Stimulated activated effector memory CD8-positive, alpha-beta T cell treated with anti-CD3 and anti-CD28 coated beads, Interleukin-12 subunit alpha, Interleukin-12 subunit beta, amount 100 ng/mL, for 72 hours (primary cell): Measurements from ENCODE around the gene GNA12.
"Not testable (repeated sequence)": the region's sequence is repeated elsewhere in the genome, so short reads cannot be mapped to it uniquely, and the experiment has no call there.

Experiments
- ATAC-seq: fragments of 150-1000 bp; cut with Tn5 transposase; 2 replicates; pipeline ENCODE4 v1.10.0; 2021
- DNase-seq, 2 donors: peaks; one replicate each; pipeline ENCODE4 v3.0.0; 2021 to 2022; ENCODE audit warnings: low spot score in 2 of 2
- H3K27ac Mint-ChIP-seq: one replicate; pipeline ENCODE4 v1.8.0; 2022; ENCODE audit warnings: mild to moderate bottlenecking, mixed read lengths
- H3K36me3 Mint-ChIP-seq: one replicate; pipeline ENCODE4 v1.8.0; 2022; ENCODE audit warnings: mild to moderate bottlenecking, mixed read lengths
- H3K4me1 Mint-ChIP-seq: one replicate; pipeline ENCODE4 v1.8.0; 2022; ENCODE audit warnings: mixed read lengths
- H3K4me3 Mint-ChIP-seq: one replicate; pipeline ENCODE4 v1.8.0; 2022; ENCODE audit warnings: mild to moderate bottlenecking, mixed read lengths
- H3K9me3 Mint-ChIP-seq: one replicate; pipeline ENCODE4 v1.8.0; 2022; ENCODE audit warnings: mixed read lengths

Gene GNA12

DNA sequence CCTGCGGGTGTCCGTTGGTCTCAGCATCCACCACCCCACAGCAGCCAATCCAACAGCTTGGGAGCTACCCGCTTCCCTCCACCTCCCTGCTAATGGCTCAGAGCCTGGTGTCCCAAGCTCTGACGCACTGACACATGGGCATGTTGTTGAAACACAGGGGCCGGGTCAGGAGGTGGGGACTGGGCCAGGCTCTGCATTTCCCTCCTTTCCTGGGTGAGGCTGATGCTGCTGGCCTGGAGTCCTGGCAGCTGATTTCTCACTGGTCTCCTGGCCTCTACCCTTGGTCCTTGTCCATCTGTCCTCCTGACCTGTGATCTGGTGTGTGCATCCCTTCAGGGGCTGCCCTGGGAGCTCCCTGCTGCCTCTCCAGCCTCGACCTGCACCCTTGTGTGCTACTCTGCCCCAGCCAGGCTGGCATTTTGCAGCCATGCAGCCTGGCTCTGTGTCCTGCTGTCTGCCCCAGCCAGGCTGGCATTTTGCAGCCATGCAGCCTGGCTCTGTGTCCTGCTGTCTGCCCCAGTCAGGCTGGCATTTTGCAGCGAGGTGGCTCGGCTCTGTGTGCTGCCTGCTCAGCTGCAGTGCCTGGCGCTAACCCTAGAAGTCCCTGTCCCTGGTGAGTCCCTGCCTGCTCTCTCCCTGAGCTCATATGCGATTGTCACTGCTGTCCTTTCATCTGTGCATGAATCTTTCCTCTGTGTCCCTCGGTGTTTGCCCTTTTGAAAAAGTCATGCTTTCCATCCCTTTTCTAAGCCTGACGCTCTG, 142.1 kb downstream of the GNA12 start:
- Mint-ChIP-seq H3K27ac (no peak overlapping the region), H3K9me3 (no peaks in the 10 kb centered on the region), H3K4me1 (peaks cover 32% of the 10 kb centered on the region), H3K36me3 (peaks cover 12% of the 10 kb centered on the region), H3K4me3 (no peak overlapping the region)
- ATAC-seq (no peak), DNase-seq (no peak)

DNA sequence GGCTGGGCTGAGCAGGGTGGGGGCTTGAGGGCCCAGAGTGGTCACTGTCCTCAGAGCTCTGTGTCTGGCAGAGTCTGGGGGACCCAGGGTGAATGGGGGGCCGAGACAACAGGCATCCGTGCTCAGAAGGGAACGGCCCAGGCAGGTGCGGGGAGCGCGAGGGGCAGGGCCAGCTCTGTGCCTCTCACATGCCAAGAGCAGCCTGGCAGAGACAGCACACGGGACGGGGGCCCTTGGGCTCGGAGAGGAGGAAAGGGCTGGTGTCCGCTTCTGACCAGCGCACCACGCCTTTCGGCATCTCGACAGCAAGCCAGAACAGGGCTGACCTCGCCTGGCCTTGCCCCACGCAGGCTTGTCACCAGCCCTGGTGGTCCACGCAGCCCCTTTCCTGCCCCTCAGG, 142.7 kb downstream of the GNA12 start:
- ATAC-seq (no peak), DNase-seq (no peak)
- Mint-ChIP-seq H3K4me3 (no peak overlapping the region), H3K4me1 (peaks cover 32% of the 10 kb centered on the region), H3K9me3 (no peaks in the 10 kb centered on the region), H3K36me3 (peaks cover 12% of the 10 kb centered on the region), H3K27ac (no peak overlapping the region)

DNA sequence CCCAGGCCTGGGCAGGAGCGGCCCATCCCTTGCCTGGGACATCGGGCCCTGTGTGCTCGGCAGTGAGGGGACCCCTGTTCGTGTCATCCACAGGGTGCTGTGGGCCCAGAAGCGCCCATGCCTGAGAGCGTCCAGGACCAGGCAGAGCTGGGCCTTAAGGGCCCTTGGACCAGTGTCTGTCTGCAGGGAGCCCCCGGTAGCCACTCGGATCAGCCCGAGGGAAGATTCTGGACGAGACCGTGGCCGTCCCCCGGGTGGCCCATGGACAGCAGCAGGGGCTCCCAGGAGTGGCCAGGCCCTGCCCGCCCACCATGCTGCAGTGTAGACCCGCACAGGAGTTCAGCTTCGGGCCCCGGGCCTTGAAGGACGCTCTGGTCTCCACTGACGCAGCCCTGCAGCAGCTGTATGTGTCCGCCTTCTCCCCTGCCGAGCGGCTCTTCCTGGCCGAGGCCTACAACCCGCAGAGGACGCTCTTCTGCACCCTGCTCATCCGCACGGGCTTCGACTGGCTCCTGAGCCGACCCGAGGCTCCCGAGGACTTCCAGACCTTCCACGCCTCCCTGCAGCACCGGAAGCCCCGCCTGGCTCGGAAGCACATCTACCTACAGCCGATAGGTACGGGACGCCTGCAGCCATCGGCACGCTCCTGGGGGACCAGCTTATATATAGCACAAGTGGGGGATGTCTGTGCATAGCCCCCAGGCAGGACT, 143.8 kb downstream of the GNA12 start:
- Mint-ChIP-seq H3K27ac (no peak overlapping the region), H3K4me1 (peaks cover 32% of the 10 kb centered on the region), H3K4me3 (peak overlapping the region; percentile 61), H3K9me3 (no peaks in the 10 kb centered on the region), H3K36me3 (peaks cover 12% of the 10 kb centered on the region)
- DNase-seq: no peak
- no peak for ATAC-seq

DNA sequence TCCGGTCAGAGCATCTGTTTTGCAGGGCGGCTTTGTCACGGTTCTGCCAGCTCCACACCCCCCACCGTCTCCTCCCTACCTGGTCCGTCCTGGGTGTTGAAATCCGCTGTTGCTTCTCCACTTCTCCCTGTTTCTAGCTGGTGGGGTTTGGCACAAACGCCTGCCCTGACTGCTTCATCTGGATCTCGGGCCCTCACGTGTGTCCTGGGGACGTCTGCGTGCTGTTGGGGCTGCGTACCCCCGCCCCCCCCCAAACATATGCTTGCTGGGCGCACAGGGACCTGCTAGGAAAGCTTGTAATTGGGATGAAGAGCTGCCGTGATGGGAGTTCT, 144.9 kb downstream of the GNA12 start:
- peak overlapping the region; percentile 44 for H3K27ac Mint-ChIP-seq
- peaks cover 12% of the 10 kb centered on the region for H3K36me3 Mint-ChIP-seq

DNA sequence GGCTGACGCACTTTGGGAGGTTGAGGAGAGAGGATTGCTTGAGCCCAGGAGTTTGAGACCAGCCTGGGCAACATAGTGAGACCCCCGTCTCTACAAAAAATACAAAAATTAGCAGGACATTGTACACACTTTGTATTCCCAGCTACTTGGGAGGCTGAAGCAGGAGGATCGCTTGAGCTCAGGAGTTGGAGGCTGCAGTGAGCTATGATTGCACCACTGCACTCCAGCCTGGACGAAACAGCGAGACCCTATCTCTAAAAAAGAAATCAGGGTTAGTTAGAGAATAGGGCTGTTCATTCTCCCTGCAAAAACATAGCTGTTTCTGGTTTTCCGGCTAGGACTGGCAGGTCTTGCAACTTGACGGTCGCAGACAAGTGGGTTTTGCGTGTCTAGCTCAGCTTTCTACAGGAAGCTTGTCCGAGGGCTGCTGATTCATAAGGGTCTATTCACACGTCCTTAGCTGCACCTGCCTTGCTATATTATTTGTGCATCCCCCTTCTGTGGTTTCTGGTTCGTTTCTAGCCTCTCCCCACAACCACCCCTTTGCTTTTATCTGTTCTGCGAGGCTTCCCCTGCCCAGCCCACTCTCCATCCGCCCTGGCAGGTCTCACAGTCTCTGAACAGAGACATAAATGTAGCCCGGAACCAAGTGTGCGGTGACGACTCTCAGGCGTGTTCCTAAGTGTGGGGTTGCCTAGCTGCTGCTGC, 145.4 kb downstream of the GNA12 start:
- Mint-ChIP-seq H3K27ac (no peak overlapping the region), H3K4me3 (peak overlapping the region; percentile 61), H3K9me3 (no peaks in the 10 kb centered on the region), H3K36me3 (peaks cover 12% of the 10 kb centered on the region), H3K4me1 (peaks cover 32% of the 10 kb centered on the region)
- DNase-seq: peak in 1 of 2 donors; percentile 82
- peak; percentile 93 for ATAC-seq

More for the DNA sequence above, 144.9 kb downstream of the GNA12 start:
- ATAC-seq (no peak), DNase-seq (no peak)
- Mint-ChIP-seq H3K9me3 (no peaks in the 10 kb centered on the region), H3K4me3 (peak overlapping the region; percentile 61), H3K4me1 (peaks cover 32% of the 10 kb centered on the region)

DNA sequence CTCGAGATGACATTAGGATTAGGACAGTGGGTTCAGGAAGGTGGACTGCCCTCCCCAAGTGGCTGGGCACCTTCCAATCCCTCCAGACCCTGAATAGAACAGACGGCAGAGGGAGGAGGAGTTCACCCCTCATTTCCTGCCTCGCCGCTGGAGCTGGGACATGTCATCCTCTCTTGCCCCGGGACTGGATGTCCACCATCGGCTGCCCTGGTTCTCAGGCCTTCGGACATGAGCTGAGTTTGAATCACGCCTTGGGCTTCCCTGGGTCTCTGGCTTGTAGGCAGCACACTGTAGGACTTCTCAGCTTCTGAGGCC, 150.0 kb downstream of the GNA12 start:
- not testable (repeated sequence) for ATAC-seq, H3K27ac Mint-ChIP-seq, H3K9me3 Mint-ChIP-seq, DNase-seq, H3K4me3 Mint-ChIP-seq
- Mint-ChIP-seq H3K4me1 (peaks cover 29% of the 10 kb centered on the region), H3K36me3 (peaks cover 11% of the 10 kb centered on the region)

DNA sequence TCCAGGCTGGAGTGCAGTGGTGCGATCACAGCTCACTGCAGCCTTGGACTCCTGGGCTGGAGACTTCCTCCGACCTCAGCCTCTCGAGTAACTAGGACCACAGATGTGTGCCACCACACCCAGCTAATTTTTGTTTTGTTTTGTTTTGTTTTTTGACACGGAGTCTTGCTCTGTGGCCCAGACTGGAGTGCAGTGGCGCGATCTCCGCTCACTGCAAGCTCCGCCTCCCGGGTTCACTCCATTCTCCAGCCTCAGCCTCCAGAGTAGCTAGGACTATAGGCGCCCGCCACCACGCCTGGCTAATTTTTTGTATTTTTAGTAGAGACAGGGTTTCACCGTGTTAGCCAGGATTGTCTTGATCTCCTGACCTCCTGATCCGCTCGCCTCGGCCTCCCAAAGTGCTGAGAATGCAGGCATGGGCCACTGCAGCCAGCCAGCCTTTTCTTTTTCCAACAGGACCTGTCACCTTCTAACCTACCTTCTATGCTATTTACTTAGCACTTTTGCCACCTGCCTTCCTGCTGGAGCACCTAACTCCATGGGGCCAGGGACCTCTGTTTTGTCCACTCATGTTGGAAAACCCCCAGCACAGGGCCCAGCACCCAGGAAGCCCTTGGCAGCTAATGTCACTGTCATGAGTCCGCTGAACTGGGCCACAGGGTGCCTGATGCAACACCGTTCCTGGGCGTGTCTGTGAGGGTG, 150.5 kb downstream of the GNA12 start:
- H3K36me3 Mint-ChIP-seq, H3K27ac Mint-ChIP-seq, H3K9me3 Mint-ChIP-seq, ATAC-seq, H3K4me3 Mint-ChIP-seq, DNase-seq: not testable (repeated sequence)
- H3K4me1 Mint-ChIP-seq: peaks cover 29% of the 10 kb centered on the region

DNA sequence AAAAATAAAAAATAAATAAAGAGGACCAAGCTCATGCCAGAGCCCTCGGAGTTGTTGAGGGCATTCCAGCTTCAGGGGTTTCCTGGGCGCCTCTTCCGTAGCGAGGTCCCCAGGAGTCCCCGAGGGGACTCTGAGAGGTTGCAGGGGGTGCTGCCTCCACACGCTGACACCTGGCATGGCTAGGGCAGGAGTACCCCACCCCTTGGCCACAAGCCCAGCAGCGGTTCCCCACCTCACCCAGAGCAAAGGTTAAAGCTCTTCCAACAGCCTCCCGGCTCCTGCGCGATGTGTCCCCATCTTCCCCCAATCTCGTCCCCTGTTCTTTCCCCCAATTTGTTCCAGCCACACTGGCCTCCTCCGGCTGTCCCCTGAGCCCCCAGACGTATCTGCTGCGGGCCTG, 151.6 kb downstream of the GNA12 start:
- H3K9me3 Mint-ChIP-seq: no peaks in the 10 kb centered on the region
- peaks cover 6% of the 10 kb centered on the region for H3K36me3 Mint-ChIP-seq
- ATAC-seq: no peak
- H3K4me3 Mint-ChIP-seq: no peak overlapping the region
- no peak for DNase-seq
- no peak overlapping the region for H3K27ac Mint-ChIP-seq
- H3K4me1 Mint-ChIP-seq: peaks cover 26% of the 10 kb centered on the region

DNA sequence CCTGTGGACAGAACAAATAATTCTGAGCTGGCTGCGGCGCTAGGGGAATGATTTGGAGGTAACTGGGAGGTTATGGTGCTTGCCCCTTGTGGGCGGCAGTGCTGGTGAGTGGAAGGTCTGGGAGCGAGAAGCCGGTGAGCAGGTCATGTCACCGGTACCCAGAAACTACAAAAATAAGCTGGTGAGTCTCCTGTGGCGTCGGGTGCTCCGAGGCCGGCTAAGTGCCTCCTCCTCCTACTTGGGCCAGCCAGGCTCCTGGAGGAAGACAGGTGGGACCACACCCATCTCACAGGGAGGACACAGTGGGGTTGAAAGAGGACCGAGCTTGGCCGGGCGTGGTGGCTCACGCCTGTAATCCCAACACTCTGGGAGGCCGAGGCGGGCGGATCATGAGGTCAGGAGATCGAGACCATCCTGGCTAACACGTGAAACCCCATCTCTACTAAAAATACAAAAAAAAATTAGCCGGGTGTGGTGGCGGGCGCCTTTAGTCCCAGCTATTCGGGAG, 152.1 kb downstream of the GNA12 start:
- peak overlapping the region; percentile 10 for H3K27ac Mint-ChIP-seq
- not testable (repeated sequence) for DNase-seq, H3K36me3 Mint-ChIP-seq, H3K9me3 Mint-ChIP-seq, ATAC-seq, H3K4me3 Mint-ChIP-seq
- H3K4me1 Mint-ChIP-seq: peaks cover 26% of the 10 kb centered on the region

DNA sequence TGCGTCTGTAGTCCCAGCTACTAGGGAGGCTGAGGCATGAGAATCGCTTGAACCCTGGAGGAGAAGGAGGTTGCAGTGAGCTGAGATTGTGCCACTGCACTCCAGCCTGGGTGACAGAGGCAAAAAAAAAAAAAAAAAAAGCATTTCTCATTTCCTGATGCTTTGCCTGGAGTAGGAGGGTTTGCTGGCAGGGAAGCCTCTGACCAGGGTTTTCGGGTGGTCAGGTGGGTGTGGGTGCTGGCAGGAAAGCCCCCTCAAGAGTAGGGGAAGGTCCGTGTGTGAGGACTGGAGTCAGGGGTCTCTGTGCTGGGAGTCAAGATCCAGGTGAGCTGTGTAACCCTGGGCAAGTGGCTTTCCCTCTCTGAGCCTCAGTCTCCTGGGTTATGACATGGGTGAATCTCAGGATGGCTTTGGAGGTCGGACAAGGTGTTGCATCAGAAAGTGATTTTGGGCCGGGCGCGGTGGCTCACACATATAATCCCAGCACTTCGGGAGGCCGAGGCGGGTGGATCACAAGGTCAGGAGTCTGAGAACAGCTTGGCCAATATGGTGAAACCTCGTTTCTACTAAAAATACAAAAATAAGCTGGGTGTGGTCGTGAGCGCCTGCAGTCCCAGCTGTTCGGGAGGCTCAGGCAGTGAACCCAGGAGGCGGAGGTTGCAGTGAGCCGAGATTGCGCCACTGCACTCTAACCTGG, 152.9 kb downstream of the GNA12 start:
- Mint-ChIP-seq H3K4me1 (peaks cover 26% of the 10 kb centered on the region), H3K4me3 (no peak overlapping the region), H3K9me3 (no peaks in the 10 kb centered on the region), H3K27ac (peak overlapping the region; percentile 10), H3K36me3 (peaks cover 9% of the 10 kb centered on the region)
- ATAC-seq (no peak), DNase-seq (no peak)

DNA sequence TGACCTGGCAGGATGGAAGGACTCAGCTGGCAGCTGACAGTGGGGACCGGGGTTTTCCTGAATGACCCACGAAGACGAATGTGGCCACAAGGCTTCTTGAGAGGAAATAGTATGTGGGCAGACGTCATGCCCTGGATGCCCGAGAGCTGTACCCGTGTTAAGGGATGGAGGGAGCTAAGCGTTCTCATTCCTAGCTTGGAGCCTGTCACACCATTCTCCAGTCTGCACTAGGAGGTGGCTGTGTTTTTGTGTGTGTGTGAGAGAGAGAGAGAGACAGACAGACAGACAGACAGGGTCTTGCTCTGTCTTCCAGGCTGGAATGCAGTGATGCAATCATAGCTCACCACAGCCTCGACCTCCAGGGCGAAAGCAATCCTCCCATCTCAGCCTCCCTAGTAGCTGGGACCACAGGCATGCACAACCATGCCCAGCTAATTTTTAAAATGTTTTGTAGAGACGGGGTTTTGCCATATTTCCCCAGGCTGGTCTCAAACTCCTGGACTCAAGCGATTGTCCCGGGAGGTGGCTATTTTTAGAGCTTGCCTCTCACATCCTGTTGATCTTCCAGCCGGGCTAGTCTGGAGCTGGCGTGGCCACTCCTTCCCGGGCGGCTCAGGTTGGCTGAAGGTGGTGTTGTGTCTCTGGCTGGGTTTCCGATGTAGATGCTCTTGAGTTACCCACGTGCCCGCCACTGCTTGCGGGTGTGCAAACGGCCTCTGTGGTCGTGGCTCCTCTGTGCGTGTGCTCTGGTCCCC, 154.0 kb downstream of the GNA12 start:
- Mint-ChIP-seq H3K36me3 (peaks cover 10% of the 10 kb centered on the region), H3K9me3 (no peaks in the 10 kb centered on the region), H3K4me1 (peaks cover 26% of the 10 kb centered on the region), H3K4me3 (no peak overlapping the region), H3K27ac (no peak overlapping the region)
- no peak for DNase-seq
- ATAC-seq: peak; percentile 32

DNA sequence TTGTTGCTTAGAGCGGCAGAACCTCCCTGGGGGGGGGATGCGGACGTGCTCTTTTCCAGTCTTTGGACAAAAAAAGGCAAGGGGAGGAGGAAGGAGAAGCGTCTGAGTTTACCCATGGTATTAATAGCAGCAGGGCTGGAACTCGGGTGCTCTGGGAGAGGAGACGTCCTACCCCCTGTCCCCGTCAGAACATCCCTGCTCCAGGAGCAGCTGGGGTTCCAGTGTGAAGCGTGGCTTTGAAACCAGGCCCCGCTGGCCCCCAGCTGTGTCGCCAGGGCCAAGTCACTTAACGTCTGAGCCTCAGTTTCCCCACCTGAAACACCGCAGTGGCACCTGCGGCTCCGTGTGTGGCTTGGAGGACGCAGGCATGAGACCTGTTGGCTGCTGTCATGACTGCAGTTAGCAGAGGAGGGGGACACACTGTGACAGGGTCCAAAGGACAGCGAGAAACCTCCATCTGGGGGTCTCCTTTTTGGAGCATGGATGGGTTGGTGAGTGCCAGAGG, 154.7 kb downstream of the GNA12 start:
- DNase-seq (no peak), ATAC-seq (peak; percentile 6)
- peaks cover 26% of the 10 kb centered on the region for H3K4me1 Mint-ChIP-seq
- no peaks in the 10 kb centered on the region for H3K9me3 Mint-ChIP-seq
- no peak overlapping the region for H3K27ac Mint-ChIP-seq
- peaks cover 10% of the 10 kb centered on the region for H3K36me3 Mint-ChIP-seq
- H3K4me3 Mint-ChIP-seq: no peak overlapping the region

DNA sequence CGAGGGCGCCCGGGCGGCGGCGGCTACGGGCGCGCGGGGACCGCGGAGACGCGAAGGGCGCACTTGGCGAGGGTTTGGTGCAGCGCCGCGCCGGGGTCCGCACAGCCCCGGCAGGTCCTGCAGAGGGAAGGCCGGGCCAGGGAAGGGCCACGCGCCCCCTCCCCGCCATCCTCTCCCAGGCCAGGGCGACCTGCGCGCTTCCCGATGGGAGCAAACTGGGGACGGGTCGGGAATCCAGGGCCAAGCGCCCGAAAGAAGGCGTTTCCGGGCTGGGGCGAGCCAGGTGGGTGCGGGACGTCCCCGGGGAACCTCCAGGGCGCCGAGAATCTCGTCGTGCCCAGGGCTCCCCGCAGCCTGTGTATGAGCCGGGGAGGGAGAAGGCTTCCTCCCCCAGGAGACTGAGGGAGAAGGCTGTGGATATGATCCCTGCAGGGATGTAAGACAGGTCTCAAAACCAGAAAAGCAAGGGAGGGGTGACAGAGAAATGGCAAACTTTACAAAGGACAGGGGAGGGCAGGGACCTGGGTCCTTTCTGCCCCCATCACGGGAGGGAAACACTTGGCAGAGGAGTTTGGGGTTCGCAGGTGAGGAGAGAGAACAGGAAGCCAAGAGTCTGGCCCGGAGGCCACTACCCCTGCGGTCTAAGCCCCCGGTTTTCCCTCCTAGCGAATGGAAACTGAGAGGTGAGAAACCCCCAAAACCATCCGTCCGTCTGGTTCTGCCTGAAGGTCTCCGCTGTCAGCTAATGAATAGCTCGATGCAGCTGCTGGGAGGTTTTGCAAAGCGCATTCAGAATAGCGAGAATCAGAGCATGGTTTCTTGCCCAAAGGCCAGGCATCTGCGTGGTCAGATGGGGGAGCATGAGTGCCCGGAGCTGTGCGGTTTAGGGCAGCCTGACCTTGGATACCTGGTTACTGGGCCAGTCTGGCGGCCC, 155.4 kb downstream of the GNA12 start:
- no peak overlapping the region for H3K27ac Mint-ChIP-seq
- peaks cover 26% of the 10 kb centered on the region for H3K4me1 Mint-ChIP-seq
- H3K36me3 Mint-ChIP-seq: peaks cover 10% of the 10 kb centered on the region
- peak overlapping the region; percentile 34 for H3K4me3 Mint-ChIP-seq
- no peaks in the 10 kb centered on the region for H3K9me3 Mint-ChIP-seq
- peak in 1 of 2 donors; percentile 61 for DNase-seq
- ATAC-seq: peak; percentile 41
